ENCODE results near the gene ARHGEF38.

DNA sequence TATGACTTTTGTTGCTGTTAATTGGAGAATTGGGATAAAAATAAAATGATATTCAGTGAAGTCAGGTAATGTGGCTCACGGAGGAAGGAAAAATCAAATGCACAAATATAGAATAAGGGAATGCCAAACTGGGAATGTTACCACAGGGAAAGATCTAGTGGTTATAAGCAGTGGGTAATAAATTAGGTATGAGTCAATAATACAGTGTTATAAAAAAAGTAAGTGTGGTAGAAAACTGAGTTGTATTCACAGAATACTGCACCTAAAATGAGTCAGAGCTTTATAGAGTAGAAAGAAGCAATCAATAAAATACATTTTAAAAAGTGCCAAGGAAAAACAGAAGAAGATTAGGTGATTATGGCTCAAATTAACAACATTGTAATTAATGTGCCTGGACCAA, 121.6 kb downstream of the ARHGEF38 start:
- no peak for TF ChIP-seq JUND (IDR thresholded peaks at IDR 0.05)
- TF ChIP-seq, protein P1, sequence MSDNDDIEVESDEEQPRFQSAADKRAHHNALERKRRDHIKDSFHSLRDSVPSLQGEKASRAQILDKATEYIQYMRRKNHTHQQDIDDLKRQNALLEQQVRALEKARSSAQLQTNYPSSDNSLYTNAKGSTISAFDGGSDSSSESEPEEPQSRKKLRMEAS (IDR thresholded peaks at IDR 0.05) = no peak

Measured in liver (tissue), 2 donors.